CD4-positive, alpha-beta T cell (primary cell): ENCODE measurements around the gene IKZF2. TPM values are rescaled to one million over a fixed set of nuclear protein-coding genes. Genes with fewer than 3 reads are reported as not detected.

Experiments used
- ATAC-seq: fragments of 200-7000 bp; cut with Tn5 transposase; one replicate; pipeline ENCODE4 v1.10.0; 2022; ENCODE audit warnings: mild to moderate bottlenecking; ENCODE audit not compliant: poor library complexity
- CTCF ChIA-PET: fragments of 350-600 bp; sonication (Branson Sonifier 250); formaldehyde crosslinking; loops from one replicate; lab custom pipeline; 2021; ENCODE audit warnings: antibody characterized with exemption, inconsistent platforms; lab: Charles Lee
- POLR2A ChIA-PET: fragments of 350-600 bp; sonication (Branson Sonifier 250); formaldehyde crosslinking; loops from one replicate; lab custom pipeline; 2021; ENCODE audit warnings: antibody characterized with exemption, inconsistent platforms; lab: Charles Lee
- DNase-seq, 14 experiments: peaks; one replicate each; pipeline ENCODE4 v3.0.0-alpha.2; 2013 to 2020; ENCODE audit warnings: mixed read lengths in 2 of 14
- H3K27ac ChIP-seq, 2 donors: one replicate each; pipeline versions ENCODE4 v1.5.1 to v1.7.0; 2013; ENCODE audit warnings: low read length in 2 of 2, low read depth in 1 of 2, mild to moderate bottlenecking in 1 of 2
- H3K27me3 ChIP-seq, 2 experiments: 1 replicate in 1 of 2; 2 replicates in 1 of 2; pipeline versions ENCODE4 v1.6.1 to v1.7.0; 2013; ENCODE audit warnings: low read length in 2 of 2, control low read depth in 1 of 2, mild to moderate bottlenecking in 1 of 2, moderate library complexity in 1 of 2; ENCODE audit not compliant: insufficient read depth in 2 of 2, control insufficient read depth in 1 of 2
- H3K36me3 ChIP-seq: one replicate; pipeline ENCODE4 v1.6.1; 2013; ENCODE audit warnings: low read length, control low read depth; ENCODE audit not compliant: insufficient read depth
- H3K4me1 ChIP-seq: one replicate; pipeline ENCODE4 v1.6.1; 2013; ENCODE audit warnings: low read length, control low read depth; ENCODE audit not compliant: insufficient read depth
- H3K4me3 ChIP-seq: one replicate; pipeline ENCODE4 v1.5.1; 2013; ENCODE audit warnings: mild to moderate bottlenecking, low read length, moderate library complexity
- H3K9me3 ChIP-seq, 2 experiments: 1 replicate in 1 of 2; 2 replicates in 1 of 2; pipeline versions ENCODE4 v1.6.1 to v1.7.0; 2013; ENCODE audit warnings: low read length in 2 of 2, mild to moderate bottlenecking in 2 of 2, control low read depth in 1 of 2, moderate library complexity in 1 of 2; ENCODE audit not compliant: control insufficient read depth in 1 of 2, insufficient read depth in 1 of 2
- H3K27ac Mint-ChIP-seq: one replicate; pipeline ENCODE4 v1.8.0; 2020; ENCODE audit warnings: mixed read lengths
- H3K27me3 Mint-ChIP-seq: one replicate; pipeline ENCODE4 v1.8.0; 2021; ENCODE audit warnings: mixed read lengths
- H3K36me3 Mint-ChIP-seq: one replicate; pipeline ENCODE4 v1.8.0; 2021; ENCODE audit warnings: low read depth, mixed read lengths
- H3K4me1 Mint-ChIP-seq: one replicate; pipeline ENCODE4 v1.8.0; 2021; ENCODE audit warnings: low read depth, mixed read lengths
- H3K4me3 Mint-ChIP-seq: one replicate; pipeline ENCODE4 v1.8.0; 2020; ENCODE audit warnings: mild to moderate bottlenecking, mixed read lengths
- H3K9me3 Mint-ChIP-seq: one replicate; pipeline ENCODE4 v1.8.0; 2020; ENCODE audit warnings: mixed read lengths
- CTCF ChIP-seq: fragments of 200-600 bp; IDR thresholded peaks from one replicate; pipeline ENCODE4 v1.8.0; 2022; ENCODE audit warnings: antibody characterized with exemption, mild to moderate bottlenecking
- intact Hi-C, 2 experiments: fragments of 100-400 bp; cut with DNase I in 1 of 2; cut with micrococcal nuclease in 1 of 2; formaldehyde crosslinking; loops; one replicate each; pipeline versions ENCODE4 v1.15.1 to v1.9.0; 2023 to 2025; cut with DNase I, micrococcal nuclease
- total RNA-seq, 174 experiments: library from RNA in 2 of 174; stranded (reverse) in 2 of 174; gene quantifications; one replicate each; pipeline ENCODE4 v1.2.3 and lab custom pipeline; 2021 to 2026

IKZF2 gene
- total RNA-seq, 2 experiments from 2014 or later: 8.7 to 8.9 TPM

GRCh38 chr2:213065583-213066442, 85.6 kb downstream of the IKZF2 start:
- H3K9me3 Mint-ChIP-seq: no peaks in the 10 kb centered on the region
- peak overlapping the region; percentile 77 for H3K27ac Mint-ChIP-seq
- H3K27me3 Mint-ChIP-seq: no peaks in the 10 kb centered on the region
- ATAC-seq (peak; percentile 64), DNase-seq (peak in 4 of 14 experiments; percentile 5 to 17 (median 14))
- ChIA-PET POLR2A (no interaction called here), CTCF (no interaction called here)
- H3K27ac ChIP-seq: no peak overlapping the region
- H3K9me3 ChIP-seq: no peaks in the 10 kb centered on the region
- H3K36me3 ChIP-seq: no peaks in the 10 kb centered on the region
- peak overlapping the region; percentile 27 for H3K4me3 ChIP-seq
- H3K4me1 Mint-ChIP-seq: peaks cover 40% of the 10 kb centered on the region
- H3K4me1 ChIP-seq: no peaks in the 10 kb centered on the region
- intact Hi-C loops: loop anchor here in 1 of 2 experiments (5.0 kb wide), 1 partner anchor 56 kb away; no protein-coding TSS in a partner anchor
- no peaks in the 10 kb centered on the region for H3K36me3 Mint-ChIP-seq
- peak overlapping the region; percentile 77 for H3K4me3 Mint-ChIP-seq
- TF ChIP-seq CTCF: no peak
- no peaks in the 10 kb centered on the region for H3K27me3 ChIP-seq

- ChIA-PET CTCF (no interaction called here), POLR2A (interaction anchor here (1.6 kb wide), 1 partner anchor 107 kb away, joined by 3 read pairs; no protein-coding TSS in a partner anchor)
- H3K27me3 Mint-ChIP-seq: no peaks in the 10 kb centered on the region
- no peaks in the 10 kb centered on the region for H3K9me3 Mint-ChIP-seq
- H3K4me3 ChIP-seq: no peak overlapping the region
- intact Hi-C loops: no loop called here
- H3K27me3 ChIP-seq: no peaks in the 10 kb centered on the region
- TF ChIP-seq CTCF: no peak
- H3K4me3 Mint-ChIP-seq: no peak overlapping the region
- H3K27ac ChIP-seq: no peak overlapping the region
- ATAC-seq (no peak), DNase-seq (no peak)
- H3K9me3 ChIP-seq: no peaks in the 10 kb centered on the region
- H3K36me3 ChIP-seq: no peaks in the 10 kb centered on the region
- H3K36me3 Mint-ChIP-seq: no peaks in the 10 kb centered on the region
- no peaks in the 10 kb centered on the region for H3K4me1 ChIP-seq
- no peak overlapping the region for H3K27ac Mint-ChIP-seq
- peaks cover 26% of the 10 kb centered on the region for H3K4me1 Mint-ChIP-seq
Measured at GRCh38 chr2:213064099-213064498, 87.3 kb downstream of the IKZF2 start.

GRCh38 chr2:213057977-213058376, 93.4 kb downstream of the IKZF2 start:
- Histone ChIP-seq H3K4me3 (no peak overlapping the region), H3K27ac (no peak overlapping the region), H3K4me1 (no peaks in the 10 kb centered on the region), H3K36me3 (no peaks in the 10 kb centered on the region), H3K9me3 (no peaks in the 10 kb centered on the region), H3K27me3 (no peaks in the 10 kb centered on the region)
- H3K27me3 Mint-ChIP-seq: no peaks in the 10 kb centered on the region
- no peaks in the 10 kb centered on the region for H3K36me3 Mint-ChIP-seq
- ChIA-PET POLR2A (interaction anchor here (0.6 kb wide), 1 partner anchor 90 kb away, joined by 3 read pairs; no protein-coding TSS in a partner anchor), CTCF (interaction anchor here (0.6 kb wide), 1 partner anchor 78 kb away, joined by 4 read pairs; no protein-coding TSS in a partner anchor)
- no peak for TF ChIP-seq CTCF
- no peak overlapping the region for H3K4me3 Mint-ChIP-seq
- H3K27ac Mint-ChIP-seq: peak overlapping the region; percentile 22
- peaks cover 15% of the 10 kb centered on the region for H3K4me1 Mint-ChIP-seq
- DNase-seq: peak in 1 of 14 experiments; percentile 18
- intact Hi-C loops: no loop called here
- ATAC-seq: no peak
- H3K9me3 Mint-ChIP-seq: no peaks in the 10 kb centered on the region
